ENCODE results near the gene HTRA3. TPM values are rescaled to one million over a fixed set of nuclear protein-coding genes. Genes with fewer than 3 reads are reported as not detected.

The HTRA3 gene
- total and polyA plus RNA-seq, 2 experiments from 2014 or later = 1.3 to 3.6 TPM

DNA sequence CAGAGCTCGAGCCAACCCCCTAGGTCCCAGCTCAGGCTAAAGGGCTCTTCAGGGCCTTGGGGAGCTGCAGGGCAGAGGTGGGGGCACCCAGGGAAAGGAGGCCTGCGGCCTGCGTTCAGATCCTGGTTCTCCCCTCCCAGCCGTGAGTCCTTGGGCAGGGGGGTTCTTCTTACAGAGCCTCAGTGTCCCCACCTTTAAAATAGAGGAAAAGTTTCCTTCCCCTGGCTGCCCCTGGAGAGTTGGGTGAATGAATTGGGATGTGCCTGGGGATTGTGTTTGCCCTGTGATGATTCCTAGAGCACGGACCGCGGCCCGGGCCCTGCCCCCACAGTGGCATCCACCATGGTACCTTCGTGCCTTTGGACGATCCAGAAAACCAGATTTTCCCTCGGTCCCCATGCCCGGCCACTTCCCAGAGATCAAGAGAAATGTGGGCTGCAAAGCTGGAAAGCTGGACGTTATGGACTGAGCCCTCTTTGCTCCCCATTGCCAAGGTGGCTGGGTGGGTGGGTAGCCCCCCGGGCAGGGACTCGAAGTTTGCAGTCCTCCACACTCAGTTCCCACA, 11.4 kb downstream of the HTRA3 start:
- Histone ChIP-seq H3K4me3 (no peak overlapping the region), H3F3A (replicated peaks; ENCODE audit: low read depth) (no peaks in the 10 kb centered on the region), H3K9me2 (ENCODE audit: insufficient read depth) (no peaks in the 10 kb centered on the region), H3K27ac (ENCODE audit: low read depth) (no peak overlapping the region), H3K27me3 (ENCODE audit: insufficient read depth) (no peaks in the 10 kb centered on the region), H3K36me3 (ENCODE audit: insufficient read depth) (no peaks in the 10 kb centered on the region), H3K79me2 (replicated peaks; ENCODE audit: insufficient read depth) (no peaks in the 10 kb centered on the region), H2AFZ (no peak overlapping the region), H3K4me2 (no peak overlapping the region), H3K4me1 (ENCODE audit: insufficient read depth) (no peaks in the 10 kb centered on the region), H4K20me1 (replicated peaks; ENCODE audit: insufficient read depth) (no peaks in the 10 kb centered on the region; the same call in 1 of the 2 replicates)
- Mint-ChIP-seq H3K27ac (no peak overlapping the region), H3K36me3 (ENCODE audit: low read depth) (no peaks in the 10 kb centered on the region), H3K27me3 (ENCODE audit: insufficient read depth, low read depth, poor library complexity) (peaks cover 15% of the 10 kb centered on the region), H3K9me3 (no peaks in the 10 kb centered on the region), H3K4me3 (no peak overlapping the region), H3K4me1 (peaks cover 2% of the 10 kb centered on the region; the same call in 1 of the 3 replicates)
- DNase-seq (ENCODE audit: low spot score) (no peak), ATAC-seq (no peak)
- TF ChIP-seq ZNF331 (CRISPR knock-in tag; IDR thresholded peaks at IDR 0.05; ENCODE audit: low read depth) (no peak), EZH2 (IDR thresholded peaks at IDR 0.05; ENCODE audit: low read depth, unreplicated experiment) (no peak), CTCF (conservative IDR thresholded peaks at IDR 0.05; ENCODE audit: low read depth in 2 of 2) (no peak), STAT1 (IDR thresholded peaks at IDR 0.05; ENCODE audit: unreplicated experiment) (no peak), CREB1 (CRISPR knock-in tag; IDR thresholded peaks at IDR 0.05; ENCODE audit: low read depth) (no peak), EZH2phosphoT487 (IDR thresholded peaks at IDR 0.05; ENCODE audit: unreplicated experiment) (no peak), POLR2AphosphoS5 (IDR thresholded peaks at IDR 0.05; ENCODE audit: low read depth) (no peak), ETS1 (IDR thresholded peaks at IDR 0.05) (no peak), ZNF462 (CRISPR knock-in tag; IDR thresholded peaks at IDR 0.05) (no peak), ZNF114 (CRISPR knock-in tag; IDR thresholded peaks at IDR 0.05) (no peak), JUNB (IDR thresholded peaks at IDR 0.05; ENCODE audit: unreplicated experiment) (no peak), NANOG (IDR thresholded peaks at IDR 0.05; ENCODE audit: borderline replicate concordance) (no peak)
- TF ChIP-seq, protein P1, sequence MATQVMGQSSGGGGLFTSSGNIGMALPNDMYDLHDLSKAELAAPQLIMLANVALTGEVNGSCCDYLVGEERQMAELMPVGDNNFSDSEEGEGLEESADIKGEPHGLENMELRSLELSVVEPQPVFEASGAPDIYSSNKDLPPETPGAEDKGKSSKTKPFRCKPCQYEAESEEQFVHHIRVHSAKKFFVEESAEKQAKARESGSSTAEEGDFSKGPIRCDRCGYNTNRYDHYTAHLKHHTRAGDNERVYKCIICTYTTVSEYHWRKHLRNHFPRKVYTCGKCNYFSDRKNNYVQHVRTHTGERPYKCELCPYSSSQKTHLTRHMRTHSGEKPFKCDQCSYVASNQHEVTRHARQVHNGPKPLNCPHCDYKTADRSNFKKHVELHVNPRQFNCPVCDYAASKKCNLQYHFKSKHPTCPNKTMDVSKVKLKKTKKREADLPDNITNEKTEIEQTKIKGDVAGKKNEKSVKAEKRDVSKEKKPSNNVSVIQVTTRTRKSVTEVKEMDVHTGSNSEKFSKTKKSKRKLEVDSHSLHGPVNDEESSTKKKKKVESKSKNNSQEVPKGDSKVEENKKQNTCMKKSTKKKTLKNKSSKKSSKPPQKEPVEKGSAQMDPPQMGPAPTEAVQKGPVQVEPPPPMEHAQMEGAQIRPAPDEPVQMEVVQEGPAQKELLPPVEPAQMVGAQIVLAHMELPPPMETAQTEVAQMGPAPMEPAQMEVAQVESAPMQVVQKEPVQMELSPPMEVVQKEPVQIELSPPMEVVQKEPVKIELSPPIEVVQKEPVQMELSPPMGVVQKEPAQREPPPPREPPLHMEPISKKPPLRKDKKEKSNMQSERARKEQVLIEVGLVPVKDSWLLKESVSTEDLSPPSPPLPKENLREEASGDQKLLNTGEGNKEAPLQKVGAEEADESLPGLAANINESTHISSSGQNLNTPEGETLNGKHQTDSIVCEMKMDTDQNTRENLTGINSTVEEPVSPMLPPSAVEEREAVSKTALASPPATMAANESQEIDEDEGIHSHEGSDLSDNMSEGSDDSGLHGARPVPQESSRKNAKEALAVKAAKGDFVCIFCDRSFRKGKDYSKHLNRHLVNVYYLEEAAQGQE (IDR thresholded peaks at IDR 0.05; ENCODE audit: unreplicated experiment) = no peak
